Neural progenitor cell (in vitro differentiated cells): ENCODE data around the gene GUCY2D. TPM values are rescaled to one million over a fixed set of nuclear protein-coding genes. Genes with fewer than 3 reads are reported as not detected.

Source experiments
- DNase-seq: peaks from one replicate; pipeline ENCODE4 v3.0.0-alpha.2; 2016; ENCODE audit warnings: low spot score
- H2AFZ ChIP-seq: fragments of 200-600 bp; sonication (generic); replicated peaks from 2 replicates; pipeline ENCODE4 v1.6.1; 2016; ENCODE audit warnings: antibody characterized with exemption
- H3F3A ChIP-seq: fragments of 200-600 bp; sonication (generic); 2 replicates; pipeline ENCODE4 v1.6.1; 2016; ENCODE audit warnings: antibody characterized with exemption, low read depth
- H3K27ac ChIP-seq: fragments of 200-600 bp; sonication (generic); 2 replicates; pipeline ENCODE4 v1.5.1; 2016; ENCODE audit warnings: mild to moderate bottlenecking
- H3K27me3 ChIP-seq: fragments of 200-600 bp; sonication (generic); 2 replicates; pipeline ENCODE4 v1.6.1; 2016; ENCODE audit warnings: mild to moderate bottlenecking, moderate library complexity
- H3K36me3 ChIP-seq: fragments of 200-600 bp; sonication (generic); 2 replicates; pipeline ENCODE4 v1.5.1; 2016
- H3K4me1 ChIP-seq: fragments of 200-600 bp; sonication (generic); 2 replicates; pipeline ENCODE4 v1.6.1; 2016; ENCODE audit warnings: mixed run types
- H3K4me2 ChIP-seq: fragments of 200-600 bp; sonication (generic); 2 replicates; pipeline ENCODE4 v1.6.1; 2016
- H3K4me3 ChIP-seq: fragments of 200-600 bp; sonication (generic); 2 replicates; pipeline ENCODE4 v1.5.1; 2016
- H3K79me2 ChIP-seq: fragments of 200-600 bp; sonication (generic); 2 replicates; pipeline ENCODE4 v1.6.1; 2016; ENCODE audit warnings: low read depth
- H3K9ac ChIP-seq: fragments of 200-600 bp; sonication (generic); 2 replicates; pipeline ENCODE4 v1.6.1; 2016
- H3K9me3 ChIP-seq: fragments of 200-600 bp; sonication (generic); 2 replicates; pipeline ENCODE4 v1.5.1; 2016; ENCODE audit warnings: low read depth
- H4K20me1 ChIP-seq: fragments of 200-600 bp; sonication (generic); 2 replicates; pipeline ENCODE4 v1.6.1; 2016; ENCODE audit warnings: low read depth
- H3K27ac Mint-ChIP-seq: 3 replicates; pipeline ENCODE4 v1.8.0; 2021; ENCODE audit warnings: mixed read lengths
- H3K27me3 Mint-ChIP-seq: 2 replicates; pipeline ENCODE4 v1.8.0; 2022; ENCODE audit warnings: low read depth, mild to moderate bottlenecking, inconsistent platforms, moderate library complexity, mixed read lengths; ENCODE audit not compliant: insufficient read depth
- H3K36me3 Mint-ChIP-seq: 3 replicates; pipeline ENCODE4 v1.8.0; 2021; ENCODE audit warnings: mixed read lengths
- H3K4me1 Mint-ChIP-seq: 3 replicates; pipeline ENCODE4 v1.8.0; 2021; ENCODE audit warnings: mixed read lengths
- H3K4me3 Mint-ChIP-seq: 3 replicates; pipeline ENCODE4 v1.8.0; 2021; ENCODE audit warnings: mild to moderate bottlenecking, moderate library complexity, mixed read lengths
- H3K9me3 Mint-ChIP-seq: 3 replicates; pipeline ENCODE4 v1.8.0; 2020; ENCODE audit warnings: mixed read lengths
- EZH2 ChIP-seq: fragments of 200-600 bp; sonication (generic); IDR thresholded peaks from 2 replicates; pipeline ENCODE4 v1.6.1; 2017; ENCODE audit warnings: antibody characterized with exemption, mild to moderate bottlenecking, moderate library complexity
- EZH2phosphoT487 ChIP-seq: fragments of 200-600 bp; sonication (generic); IDR thresholded peaks from 2 replicates; pipeline ENCODE4 v1.6.1; 2017; ENCODE audit warnings: antibody characterized with exemption
- total RNA-seq: library from RNA; depleted of rRNA; stranded (reverse); fragments of >200 nt; gene quantifications from 2 replicates; pipeline ENCODE4 v1.2.3, GENCODE V29; 2015; ENCODE audit warnings: low replicate concordance
- TF ChIP-seq, protein P1 (sequence below): fragments of 200-600 bp; sonication (generic); IDR thresholded peaks from 2 replicates; pipeline ENCODE4 v1.5.1; 2017; ENCODE audit warnings: antibody characterized with exemption, mild to moderate bottlenecking

The GUCY2D gene
- total RNA-seq, 1 donor from 2014 or later, result not detected

DNA sequence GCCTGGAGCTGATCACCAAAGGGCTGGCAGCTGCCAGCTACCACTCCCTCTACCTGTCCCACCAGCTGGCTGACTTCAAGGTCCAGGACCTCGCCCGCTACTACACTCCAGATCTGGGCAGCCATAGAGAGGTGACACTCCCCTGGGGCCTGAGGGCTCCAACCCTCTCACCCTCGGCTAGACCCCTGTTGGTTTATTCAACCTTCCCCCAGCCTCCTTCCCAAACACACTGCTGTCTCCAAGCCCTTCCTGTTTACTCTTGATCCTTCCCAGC is 67.1 kb downstream of the GUCY2D start:
- Mint-ChIP-seq H3K27me3 (peaks cover 74% of the 10 kb centered on the region), H3K36me3 (peaks cover 2% of the 10 kb centered on the region), H3K4me1 (peaks cover 18% of the 10 kb centered on the region), H3K27ac (no peak overlapping the region), H3K9me3 (peaks cover 3% of the 10 kb centered on the region), H3K4me3 (no peak overlapping the region)
- Histone ChIP-seq H3F3A (no peaks in the 10 kb centered on the region), H3K4me3 (no peak overlapping the region), H3K4me2 (no peak overlapping the region), H3K4me1 (peaks cover 11% of the 10 kb centered on the region), H3K9ac (no peak overlapping the region), H2AFZ (no peak overlapping the region), H3K36me3 (no peaks in the 10 kb centered on the region), H3K9me3 (no peaks in the 10 kb centered on the region), H3K27ac (no peak overlapping the region), H4K20me1 (peaks cover 13% of the 10 kb centered on the region), H3K79me2 (no peaks in the 10 kb centered on the region), H3K27me3 (peaks cover 95% of the 10 kb centered on the region)
- TF ChIP-seq EZH2 (no peak), EZH2phosphoT487 (no peak)
- TF ChIP-seq, protein P1, sequence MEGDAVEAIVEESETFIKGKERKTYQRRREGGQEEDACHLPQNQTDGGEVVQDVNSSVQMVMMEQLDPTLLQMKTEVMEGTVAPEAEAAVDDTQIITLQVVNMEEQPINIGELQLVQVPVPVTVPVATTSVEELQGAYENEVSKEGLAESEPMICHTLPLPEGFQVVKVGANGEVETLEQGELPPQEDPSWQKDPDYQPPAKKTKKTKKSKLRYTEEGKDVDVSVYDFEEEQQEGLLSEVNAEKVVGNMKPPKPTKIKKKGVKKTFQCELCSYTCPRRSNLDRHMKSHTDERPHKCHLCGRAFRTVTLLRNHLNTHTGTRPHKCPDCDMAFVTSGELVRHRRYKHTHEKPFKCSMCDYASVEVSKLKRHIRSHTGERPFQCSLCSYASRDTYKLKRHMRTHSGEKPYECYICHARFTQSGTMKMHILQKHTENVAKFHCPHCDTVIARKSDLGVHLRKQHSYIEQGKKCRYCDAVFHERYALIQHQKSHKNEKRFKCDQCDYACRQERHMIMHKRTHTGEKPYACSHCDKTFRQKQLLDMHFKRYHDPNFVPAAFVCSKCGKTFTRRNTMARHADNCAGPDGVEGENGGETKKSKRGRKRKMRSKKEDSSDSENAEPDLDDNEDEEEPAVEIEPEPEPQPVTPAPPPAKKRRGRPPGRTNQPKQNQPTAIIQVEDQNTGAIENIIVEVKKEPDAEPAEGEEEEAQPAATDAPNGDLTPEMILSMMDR, result no peak
- DNase-seq, result no peak

Other genes starting within 250 kb of the GUCY2D start
- gene KDM6B, start 168.4 kb upstream of the GUCY2D start, total RNA-seq, result 6.8 and 12.3 TPM in 2 replicates
- gene TMEM88, start 147.5 kb upstream of the GUCY2D start, total RNA-seq, result 13.8 and 53.7 TPM in 2 replicates
- gene NAA38, start 145.1 kb upstream of the GUCY2D start, total RNA-seq, result 8.6 and 27.4 TPM in 2 replicates
- 11.5 and 12.9 TPM in 2 replicates for gene CYB5D1, start 144.6 kb upstream of the GUCY2D start, total RNA-seq
- gene CHD3, start 113.8 kb upstream of the GUCY2D start, total RNA-seq, result 12.8 and 28.0 TPM in 2 replicates
- gene RNF227, start 86.3 kb upstream of the GUCY2D start, total RNA-seq, result 4.0 and 4.8 TPM in 2 replicates
- gene KCNAB3, start 72.8 kb upstream of the GUCY2D start, total RNA-seq, result 1.0 and 2.7 TPM in 2 replicates
- 9.8 and 30.9 TPM in 2 replicates for gene TRAPPC1, start 70.7 kb upstream of the GUCY2D start, total RNA-seq
- gene CNTROB, start 70.4 kb upstream of the GUCY2D start, total RNA-seq, result 21.2 and 48.8 TPM in 2 replicates
- 0.06 TPM in 1 of 2 replicates, not detected in the other for gene ALOX15B, start 36.4 kb downstream of the GUCY2D start, total RNA-seq
- gene ALOX12B, start 85.1 kb downstream of the GUCY2D start, total RNA-seq, result 0.28 TPM in 1 of 2 replicates, not detected in the other
- not detected in 2 replicates for gene ALOXE3, start 115.9 kb downstream of the GUCY2D start, total RNA-seq
- gene HES7, start 121.5 kb downstream of the GUCY2D start, total RNA-seq, result 2.0 TPM in 1 of 2 replicates, not detected in the other
- gene PER1, start 149.8 kb downstream of the GUCY2D start, total RNA-seq, result 3.2 and 11.4 TPM in 2 replicates
- 9.4 and 11.7 TPM in 2 replicates for gene VAMP2, start 160.3 kb downstream of the GUCY2D start, total RNA-seq
- 26.0 and 45.5 TPM in 2 replicates for gene TMEM107, start 173.8 kb downstream of the GUCY2D start, total RNA-seq
- gene BORCS6, start 187.6 kb downstream of the GUCY2D start, total RNA-seq, result 0.71 and 4.1 TPM in 2 replicates
- gene AURKB, start 208.0 kb downstream of the GUCY2D start, total RNA-seq, result 149 and 156 TPM in 2 replicates
- 6.4 and 10.4 TPM in 2 replicates for gene CTC1, start 245.4 kb downstream of the GUCY2D start, total RNA-seq
- 64.6 and 83.5 TPM in 2 replicates for gene PFAS, start 246.7 kb downstream of the GUCY2D start, total RNA-seq